NB4 (cell line): ENCODE data around the gene ADSS1.

Source experiments
- CTCF ChIP-seq: IDR thresholded peaks from one replicate; pipeline ENCODE4 v1.5.1; 2012; ENCODE audit warnings: low read depth, low read length
- MAX ChIP-seq: IDR thresholded peaks from 2 replicates; pipeline ENCODE4 v1.6.1; 2011; ENCODE audit warnings: low read depth, low read length
- MYC ChIP-seq: IDR thresholded peaks from 2 replicates; pipeline ENCODE4 v1.6.1; 2011; ENCODE audit warnings: low read depth, low read length
- POLR2A ChIP-seq: IDR thresholded peaks from 2 replicates; pipeline ENCODE4 v1.6.1; 2011; ENCODE audit warnings: mild to moderate bottlenecking; ENCODE audit not compliant: insufficient read length; ENCODE audit errors: extremely low read depth

- no peak for TF ChIP-seq POLR2A
- no peak for TF ChIP-seq CTCF
- no peak for TF ChIP-seq MAX
- TF ChIP-seq MYC, result no peak
These were observed 64.3 kb downstream of the ADSS1 start for GRCh38 chr14:104788161-104788818.
